ENCODE measurements around the gene TMEM131. TPM values are rescaled to one million over a fixed set of nuclear protein-coding genes. Genes with fewer than 3 reads are reported as not detected.

TMEM131 gene
- total and polyA plus RNA-seq, 2 of the 8 experiments (the other 6 are each of a cell fraction or from before 2014, with no cell fraction given), result 9.7 to 22.9 TPM

GRCh38 chr2:98036349-98037000 is 40.7 kb upstream of the TMEM131 start (continued):
- no peak for TF ChIP-seq CHD1 (IDR thresholded peaks at IDR 0.05; ENCODE audit: low read depth, low read length)
- TF ChIP-seq E2F6 (IDR thresholded peaks at IDR 0.05), result no peak
- TF ChIP-seq RBBP5 (IDR thresholded peaks at IDR 0.05; ENCODE audit: borderline replicate concordance, low read depth, low read length), result no peak
- TF ChIP-seq POLR2AphosphoS5 (IDR thresholded peaks at IDR 0.05; ENCODE audit: low read depth, low read length), result no peak
- no peak for TF ChIP-seq EGR1 (IDR thresholded peaks at IDR 0.05; ENCODE audit: borderline replicate concordance, low read depth, low read length)
- TF ChIP-seq GTF2F1 (IDR thresholded peaks at IDR 0.05; ENCODE audit: borderline replicate concordance, low read depth, low read length), result no peak

Measured in H1 (cell line).